Gastrocnemius medialis (tissue), 4 donors: Measurements from ENCODE around the gene LY6G6C. TPM values are rescaled to one million over a fixed set of nuclear protein-coding genes. Genes with fewer than 3 reads are reported as not detected.

Source experiments
- ATAC-seq, 2 donors: fragments of 150-250 bp; one replicate each; pipeline ENCODE4 v1.9.1; 2016
- DNase-seq, 2 donors: peaks; one replicate each; pipeline ENCODE4 v3.0.0-alpha.2; 2019
- H3K27ac ChIP-seq, 4 donors: fragments of 200-600 bp; sonication (generic); 1 replicate in 1 of 4; 2 replicates in 3 of 4; pipeline ENCODE4 v1.5.1; 2016 to 2018; ENCODE audit warnings: mild to moderate bottlenecking in 2 of 4, moderate library complexity in 1 of 4
- H3K27me3 ChIP-seq, 3 donors: fragments of 200-600 bp; sonication (generic) in 2 of 3; 1 replicate in 1 of 3; 2 replicates in 2 of 3; pipeline versions ENCODE4 v1.5.1 to v1.6.0; 2016 to 2019; ENCODE audit warnings: mild to moderate bottlenecking in 1 of 3, moderate library complexity in 1 of 3
- H3K36me3 ChIP-seq, 2 donors: fragments of 200-600 bp; sonication (generic) in 1 of 2; one replicate each; pipeline ENCODE4 v1.5.1; 2017 to 2018
- H3K4me1 ChIP-seq, 2 donors: fragments of 200-600 bp; sonication (generic) in 1 of 2; one replicate each; pipeline ENCODE4 v1.5.1; 2016 to 2017; ENCODE audit warnings: mild to moderate bottlenecking in 2 of 2
- H3K4me3 ChIP-seq, 4 donors: fragments of 200-600 bp; sonication (generic) in 3 of 4; 1 replicate in 1 of 4; 2 replicates in 3 of 4; pipeline ENCODE4 v1.5.1; 2016 to 2019; ENCODE audit warnings: mild to moderate bottlenecking in 2 of 4
- H3K9me3 ChIP-seq, 3 donors: fragments of 200-600 bp; sonication (generic) in 2 of 3; 1 replicate in 1 of 3; 2 replicates in 2 of 3; pipeline ENCODE4 v1.5.1; 2016 to 2019
- CTCF ChIP-seq, 5 experiments: fragments of 450-650 bp in 3 of 5; fragments of 200-600 bp in 2 of 5; sonication (generic) in 2 of 5; IDR thresholded peaks in 4 of 5; conservative IDR thresholded peaks in 1 of 5; 1 replicate in 4 of 5; 2 replicates in 1 of 5; pipeline ENCODE4 v1.5.1; 2016 to 2019; ENCODE audit warnings: antibody characterized with exemption in 5 of 5, mild to moderate bottlenecking in 3 of 5, moderate library complexity in 3 of 5
- POLR2A ChIP-seq, 2 donors: fragments of 450-650 bp; IDR thresholded peaks; one replicate each; pipeline ENCODE4 v1.6.1; 2017; ENCODE audit warnings: antibody characterized with exemption in 2 of 2, mild to moderate bottlenecking in 2 of 2, moderate library complexity in 2 of 2
- in situ Hi-C, 4 donors: fragments of 200-750 bp; cut with MboI; loops; one replicate each; pipeline versions ENCODE4 v1.15.0 to v1.8.0; 2017; ENCODE audit warnings: low sequenced_read_pairs in 4 of 4
- intact Hi-C: fragments of 100-400 bp; cut with DNase I; formaldehyde crosslinking; loops from one replicate; pipeline ENCODE4 v1.15.1; 2023; ENCODE audit warnings: low total_unique reads
- microRNA-seq, 2 donors: library from miRNA; unstranded; fragments of <30 nt; microRNA quantifications; one replicate each; pipeline ENCODE4, GENCODE V29; 2016; ENCODE audit warnings: borderline replicate concordance in 2 of 2
- total RNA-seq, 4 donors: library from RNA; depleted of rRNA; stranded (reverse); fragments of >200 nt; gene quantifications; one replicate each; pipeline versions ENCODE4 v1.1.0 to v1.2.3, GENCODE V29; 2016

The LY6G6C gene
- total RNA-seq, 4 donors from 2014 or later, result not detected

GRCh38 chr6:31676904-31677303 is 44.6 kb downstream of the LY6G6C start:
- TF ChIP-seq CTCF (IDR thresholded peaks at IDR 0.05 in 4 of 5, conservative IDR thresholded peaks at IDR 0.05 in 1 of 5) (no peak), POLR2A (IDR thresholded peaks at IDR 0.05) (no peak)
- Histone ChIP-seq H3K27ac (no peak overlapping the region), H3K36me3 (peaks cover 0 to 15% of the 10 kb centered on the region in 2 donors), H3K9me3 (no peaks in the 10 kb centered on the region), H3K4me1 (peaks cover 13% of the 10 kb centered on the region in 2 donors), H3K4me3 (no peak overlapping the region), H3K27me3 (no peaks in the 10 kb centered on the region)
- intact Hi-C loops (no loop called here), in situ Hi-C loops (loop anchor here in 1 of 4 donors (10.0 to 25.0 kb wide), 2 partner anchors 158 to 285 kb away; partner anchors contain the start of genes DXO, NELFE and SKIC2)
- DNase-seq (no peak), ATAC-seq (no peak)

- peaks cover 0 to 20% of the 10 kb centered on the region in 2 donors for H3K36me3 ChIP-seq
- TF ChIP-seq POLR2A (IDR thresholded peaks at IDR 0.05) (no peak), CTCF (IDR thresholded peaks at IDR 0.05 in 4 of 5, conservative IDR thresholded peaks at IDR 0.05 in 1 of 5) (no peak)
- no peaks in the 10 kb centered on the region for H3K27me3 ChIP-seq
- in situ Hi-C loops (loop anchor here in 1 of 4 donors (10.0 to 25.0 kb wide), 2 partner anchors 158 to 286 kb away; partner anchors contain the start of genes DXO, NELFE and SKIC2), intact Hi-C loops (no loop called here)
- H3K4me3 ChIP-seq, result no peak overlapping the region
- no peak for ATAC-seq
- DNase-seq, result no peak
- H3K9me3 ChIP-seq, result no peaks in the 10 kb centered on the region
- no peak overlapping the region for H3K27ac ChIP-seq
- peaks cover 11% of the 10 kb centered on the region in 2 donors for H3K4me1 ChIP-seq
Observed at GRCh38 chr6:31676322-31676903, 45.1 kb downstream of the LY6G6C start.

- peaks cover 4 to 68% of the 10 kb centered on the region in 2 donors for H3K36me3 ChIP-seq
- in situ Hi-C loops, result loop anchor here in 2 of 4 donors (10.0 to 25.0 kb wide), 3 partner anchors 165 to 518 kb away; partner anchors contain the start of genes AGER (in 2 of the 2), AGPAT1 (in 2 of the 2), GPSM3 (in 2 of the 2) and PBX2 (in 2 of the 2)
Observed at GRCh38 chr6:31669676-31670075, 51.9 kb downstream of the LY6G6C start, which contains the start of gene LY6G5B. LY6G5B (plus strand) TSS chr6:31669976; CDS start chr6:31670951, 975 bp downstream.

More at GRCh38 chr6:31669676-31670075, 51.9 kb downstream of the LY6G6C start, which contains the start of gene LY6G5B:
- TF ChIP-seq CTCF (IDR thresholded peaks at IDR 0.05 in 4 of 5, conservative IDR thresholded peaks at IDR 0.05 in 1 of 5) (no peak), POLR2A (IDR thresholded peaks at IDR 0.05) (no peak)
- intact Hi-C loops, result loop anchor here (5.0 kb wide), 2 partner anchors 163 to 508 kb away; partner anchors contain the start of genes AGPAT1 and RNF5
- Histone ChIP-seq H3K9me3 (no peaks in the 10 kb centered on the region), H3K27ac (no peak within 1 kb of the TSS), H3K4me1 (peaks cover 11 to 19% of the 10 kb centered on the region in 2 donors), H3K27me3 (no peaks in the 10 kb centered on the region), H3K4me3 (no peak within 1 kb of the TSS)
- ATAC-seq (no peak), DNase-seq (no peak)

Small RNAs within 50 kb of the gene (microRNA-seq; reads per million reads assigned to microRNA genes)
- gene MIR4646, result 1.2 to 1.7 reads per million in 2 donors

Other genes starting within 250 kb of the LY6G6C start
- 1 to 10 TPM in 1 of 4 donors, under 1 TPM in 3; 0.20 to 1.2 (median 0.50) TPM for gene MICB, start 223.6 kb downstream of the LY6G6C start, total RNA-seq
- not detected for gene MCCD1, start 192.8 kb downstream of the LY6G6C start, total RNA-seq
- gene DDX39B, start 179.7 kb downstream of the LY6G6C start, total RNA-seq, result 100 to 1,000 TPM; 107 to 198 (median 144) TPM
- gene ATP6V1G2, start 175.1 kb downstream of the LY6G6C start, total RNA-seq, result 1 to 10 TPM in 2 of 4 donors, under 1 TPM in 2; 0.46 to 1.8 (median 1.1) TPM
- gene NFKBIL1, start 174.1 kb downstream of the LY6G6C start, total RNA-seq, result 10 to 100 TPM; 17.6 to 21.7 (median 20.3) TPM
- not detected for gene LTA, start 149.5 kb downstream of the LY6G6C start, total RNA-seq
- gene TNF, start 146.2 kb downstream of the LY6G6C start, total RNA-seq, result under 1 TPM in 2 of 4 donors, not detected in 2; 0.23 to 0.87 TPM
- gene LTB, start 139.3 kb downstream of the LY6G6C start, total RNA-seq, result not detected
- 10 to 100 TPM in 1 of 4 donors, 1 to 10 TPM in 2, not detected in 1; 1.6 to 22.3 (median 4.1) TPM for gene LST1, start 135.5 kb downstream of the LY6G6C start, total RNA-seq
- gene NCR3, start 128.7 kb downstream of the LY6G6C start, total RNA-seq, result not detected
- 10 to 100 TPM in 1 of 4 donors, 1 to 10 TPM in 3; 4.3 to 11.0 (median 4.8) TPM for gene AIF1, start 106.5 kb downstream of the LY6G6C start, total RNA-seq
- 10 to 100 TPM; 38.9 to 67.7 (median 52.0) TPM for gene PRRC2A, start 101.0 kb downstream of the LY6G6C start, total RNA-seq
- 100 to 1,000 TPM; 305 to 509 (median 459) TPM for gene BAG6, start 69.1 kb downstream of the LY6G6C start, total RNA-seq
- 1 to 10 TPM; 1.8 to 7.9 (median 2.4) TPM for gene APOM, start 65.9 kb downstream of the LY6G6C start, total RNA-seq
- 10 to 100 TPM; 22.2 to 34.9 (median 26.8) TPM for gene C6orf47, start 61.0 kb downstream of the LY6G6C start, total RNA-seq
- gene GPANK1, start 56.7 kb downstream of the LY6G6C start, total RNA-seq, result 10 to 100 TPM; 17.3 to 29.8 (median 24.5) TPM
- 100 to 1,000 TPM; 185 to 251 (median 226) TPM for gene CSNK2B, start 55.7 kb downstream of the LY6G6C start, total RNA-seq
- 1 to 10 TPM in 1 of 4 donors, under 1 TPM in 2, not detected in 1; 0.19 to 2.7 (median 0.60) TPM for gene LY6G5B, start 51.8 kb downstream of the LY6G6C start, total RNA-seq
- 1 to 10 TPM in 2 of 4 donors, not detected in 2; 1.3 to 3.2 TPM for gene LY6G5C, start 40.7 kb downstream of the LY6G6C start, total RNA-seq
- 10 to 100 TPM; 39.2 to 82.9 (median 57.5) TPM for gene ABHD16A, start 18.4 kb downstream of the LY6G6C start, total RNA-seq
- gene LY6G6F, start 14.9 kb downstream of the LY6G6C start, total RNA-seq, result not detected
- not detected for gene LY6G6D, start 6.4 kb downstream of the LY6G6C start, total RNA-seq
- gene MPIG6B, start 1.6 kb upstream of the LY6G6C start, total RNA-seq, result not detected
- 10 to 100 TPM; 10.6 to 24.2 (median 15.4) TPM for gene DDAH2, start 7.6 kb upstream of the LY6G6C start, total RNA-seq
- 10 to 100 TPM; 20.9 to 41.3 (median 26.3) TPM for gene CLIC1, start 14.8 kb upstream of the LY6G6C start, total RNA-seq
- gene MSH5, start 18.3 kb upstream of the LY6G6C start, total RNA-seq, result 1 to 10 TPM in 3 of 4 donors, under 1 TPM in 1; 0.35 to 7.8 (median 1.6) TPM
- not detected for gene SAPCD1, start 40.9 kb upstream of the LY6G6C start, total RNA-seq
- gene VWA7, start 55.6 kb upstream of the LY6G6C start, total RNA-seq, result 1 to 10 TPM; 2.0 to 7.8 (median 4.7) TPM
- 100 to 1,000 TPM in 1 of 4 donors, 10 to 100 TPM in 3; 39.2 to 102 (median 67.4) TPM for gene VARS1, start 74.0 kb upstream of the LY6G6C start, total RNA-seq
- gene LSM2, start 85.2 kb upstream of the LY6G6C start, total RNA-seq, result 10 to 100 TPM; 25.1 to 43.7 (median 32.9) TPM
- 1 to 10 TPM; 1.1 to 7.1 (median 3.5) TPM for gene HSPA1L, start 93.5 kb upstream of the LY6G6C start, total RNA-seq
- gene HSPA1A, start 93.8 kb upstream of the LY6G6C start, total RNA-seq, result 100 to 1,000 TPM in 2 of 4 donors, 10 to 100 TPM in 2; 85.8 to 205 (median 111) TPM
- gene HSPA1B, start 106.0 kb upstream of the LY6G6C start, total RNA-seq, result 100 to 1,000 TPM in 2 of 4 donors, 10 to 100 TPM in 2; 71.5 to 178 (median 112) TPM
- gene NEU1, start 141.1 kb upstream of the LY6G6C start, total RNA-seq, result 10 to 100 TPM; 20.8 to 42.7 (median 38.1) TPM
- 1 to 10 TPM in 1 of 4 donors, not detected in 3; 1.6 TPM for gene SLC44A4, start 157.3 kb upstream of the LY6G6C start, total RNA-seq
- 10 to 100 TPM in 3 of 4 donors, 1 to 10 TPM in 1; 8.4 to 17.5 (median 13.0) TPM for gene EHMT2, start 176.0 kb upstream of the LY6G6C start, total RNA-seq
- gene ZBTB12, start 180.3 kb upstream of the LY6G6C start, total RNA-seq, result under 1 TPM in 1 of 4 donors, not detected in 3; 0.26 TPM
- 1 to 10 TPM; 2.7 to 4.9 (median 3.6) TPM for gene C2, start 206.0 kb upstream of the LY6G6C start, total RNA-seq
- gene CFB, start 224.3 kb upstream of the LY6G6C start, total RNA-seq, result 10 to 100 TPM in 1 of 4 donors, 1 to 10 TPM in 3; 1.0 to 13.8 (median 6.1) TPM
- gene NELFE, start 237.2 kb upstream of the LY6G6C start, total RNA-seq, result 10 to 100 TPM; 58.1 to 88.6 (median 78.7) TPM
- gene SKIC2, start 237.4 kb upstream of the LY6G6C start, total RNA-seq, result 10 to 100 TPM; 21.2 to 51.9 (median 22.7) TPM